GM23338 (cell line): ENCODE data around the gene TRIM42. TPM values are rescaled to one million over a fixed set of nuclear protein-coding genes. Genes with fewer than 3 reads are reported as not detected.

Experiments
- CREB1 ChIP-seq: fragments of 250-450 bp; sonication (Bioruptor Pico); IDR thresholded peaks from 2 replicates; pipeline ENCODE4 v1.5.0; 2020; ENCODE audit warnings: low read depth, mild to moderate bottlenecking, moderate library complexity
- EZH2phosphoT487 ChIP-seq: fragments of 200-600 bp; sonication (generic); IDR thresholded peaks from one replicate; pipeline ENCODE4 v1.8.1; 2018; ENCODE audit warnings: antibody characterized with exemption; ENCODE audit not compliant: unreplicated experiment
- NANOG ChIP-seq: IDR thresholded peaks from 2 replicates; pipeline ENCODE4 v1.6.1; 2016; ENCODE audit warnings: antibody characterized with exemption, borderline replicate concordance
- POLR2AphosphoS5 ChIP-seq: IDR thresholded peaks from 2 replicates; pipeline ENCODE4 v1.6.1; 2016; ENCODE audit warnings: antibody characterized with exemption, low read depth
- REST ChIP-seq: IDR thresholded peaks from one replicate; pipeline ENCODE4 v1.6.1; 2018; ENCODE audit warnings: antibody characterized with exemption; ENCODE audit not compliant: unreplicated experiment
- ZNF114 ChIP-seq: fragments of 250-450 bp; sonication (Bioruptor Pico); IDR thresholded peaks from 2 replicates; pipeline ENCODE4 v1.5.0; 2020; ENCODE audit warnings: mild to moderate bottlenecking, moderate library complexity
- ZNF331 ChIP-seq: fragments of 250-450 bp; sonication (Bioruptor Pico); IDR thresholded peaks from 2 replicates; pipeline ENCODE4 v1.5.0; 2020; ENCODE audit warnings: low read depth, mild to moderate bottlenecking, moderate library complexity
- ZNF462 ChIP-seq: fragments of 250-450 bp; sonication (Bioruptor Pico); IDR thresholded peaks from 2 replicates; pipeline ENCODE4 v1.5.0; 2020; ENCODE audit warnings: mild to moderate bottlenecking, moderate library complexity
- polyA plus RNA-seq: library from polyadenylated mRNA; unstranded; fragments of >200 nt; fragmentation: Nextera tagmentation; extraction: Ambion mirVana; gene quantifications from 2 replicates; pipeline ENCODE4 v1.2.1, GENCODE V29; 2016
- total RNA-seq: library from RNA; depleted of rRNA; stranded (reverse); fragments of >200 nt; shearing (Covaris generic); gene quantifications from 2 replicates; pipeline ENCODE4 v1.2.3, GENCODE V29; 2014

The TRIM42 gene
- total and polyA plus RNA-seq, 2 experiments from 2014 or later: not detected

- TF ChIP-seq REST (no peak), ZNF114 (CRISPR knock-in tag) (no peak), ZNF331 (CRISPR knock-in tag) (no peak), NANOG (no peak), EZH2phosphoT487 (no peak), CREB1 (CRISPR knock-in tag) (no peak), ZNF462 (CRISPR knock-in tag) (no peak), POLR2AphosphoS5 (no peak)
Measured at GRCh38 chr3:140723576-140723975, 45.7 kb downstream of the TRIM42 start (continued).
